ENCODE measurements around the gene NDE1. TPM values are rescaled to one million over a fixed set of nuclear protein-coding genes. Genes with fewer than 3 reads are reported as not detected.

NDE1 gene
- total RNA-seq, 2 donors from 2014 or later: 34.3 to 39.3 TPM

DNA sequence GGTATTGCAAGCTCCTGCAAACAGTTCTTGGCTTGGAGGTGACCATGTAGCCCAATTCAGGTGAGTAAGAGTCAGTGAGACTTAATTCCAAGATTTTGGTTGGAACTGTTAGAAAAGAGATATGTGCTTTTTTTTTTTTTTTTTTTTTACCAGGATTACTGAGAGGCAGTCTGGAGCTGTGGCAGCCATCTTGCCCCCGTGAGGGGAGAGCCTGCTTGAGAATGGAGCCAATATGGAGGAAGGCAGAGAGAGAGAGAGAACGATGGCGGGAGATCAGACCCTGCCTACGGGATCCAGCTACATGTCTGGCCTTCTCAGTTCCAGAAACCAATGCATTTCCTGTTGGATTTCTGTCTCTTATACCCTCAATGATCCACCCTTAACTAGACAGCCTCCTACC, 109.0 kb downstream of the NDE1 start:
- no peak for DNase-seq (ENCODE audit: low spot score)
- no peak overlapping the region for H3K4me3 ChIP-seq
- H3K27me3 ChIP-seq (replicated peaks; ENCODE audit: insufficient read depth): no peaks in the 10 kb centered on the region
- WGBS: 91% methylated on average over 4 of the region's 4 CpGs
- intact Hi-C loops (cut with DNase I): no loop called here
- TF ChIP-seq POLR2AphosphoS5 (IDR thresholded peaks at IDR 0.05) (no peak), POLR2A (IDR thresholded peaks at IDR 0.05) (no peak)
- TF ChIP-seq, protein P1, sequence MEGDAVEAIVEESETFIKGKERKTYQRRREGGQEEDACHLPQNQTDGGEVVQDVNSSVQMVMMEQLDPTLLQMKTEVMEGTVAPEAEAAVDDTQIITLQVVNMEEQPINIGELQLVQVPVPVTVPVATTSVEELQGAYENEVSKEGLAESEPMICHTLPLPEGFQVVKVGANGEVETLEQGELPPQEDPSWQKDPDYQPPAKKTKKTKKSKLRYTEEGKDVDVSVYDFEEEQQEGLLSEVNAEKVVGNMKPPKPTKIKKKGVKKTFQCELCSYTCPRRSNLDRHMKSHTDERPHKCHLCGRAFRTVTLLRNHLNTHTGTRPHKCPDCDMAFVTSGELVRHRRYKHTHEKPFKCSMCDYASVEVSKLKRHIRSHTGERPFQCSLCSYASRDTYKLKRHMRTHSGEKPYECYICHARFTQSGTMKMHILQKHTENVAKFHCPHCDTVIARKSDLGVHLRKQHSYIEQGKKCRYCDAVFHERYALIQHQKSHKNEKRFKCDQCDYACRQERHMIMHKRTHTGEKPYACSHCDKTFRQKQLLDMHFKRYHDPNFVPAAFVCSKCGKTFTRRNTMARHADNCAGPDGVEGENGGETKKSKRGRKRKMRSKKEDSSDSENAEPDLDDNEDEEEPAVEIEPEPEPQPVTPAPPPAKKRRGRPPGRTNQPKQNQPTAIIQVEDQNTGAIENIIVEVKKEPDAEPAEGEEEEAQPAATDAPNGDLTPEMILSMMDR (IDR thresholded peaks at IDR 0.05): no peak
- no peaks in the 10 kb centered on the region for H3K9me3 ChIP-seq
- H3K36me3 ChIP-seq: no peaks in the 10 kb centered on the region
- no peaks in the 10 kb centered on the region for H3K4me1 ChIP-seq (replicated peaks)
- H3K27ac ChIP-seq: no peak overlapping the region

DNA sequence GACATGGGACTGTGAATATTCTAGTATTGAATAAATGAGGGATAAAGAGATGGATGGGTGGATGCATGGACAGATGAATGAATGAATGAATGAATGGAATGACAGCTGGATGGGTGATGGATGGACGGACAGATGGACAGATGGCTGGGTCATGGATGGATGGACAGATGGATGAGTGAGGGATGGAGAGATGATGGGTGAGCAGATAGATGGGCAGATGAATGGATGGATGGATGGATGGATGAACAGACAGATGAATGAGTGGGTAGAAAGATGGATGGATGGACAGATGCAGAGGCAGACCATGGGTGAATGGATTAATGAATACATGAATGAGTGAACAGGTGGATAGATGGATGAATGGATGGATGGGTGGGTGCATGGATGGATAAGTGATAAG, 110.1 kb downstream of the NDE1 start:
- intact Hi-C loops (cut with DNase I): no loop called here
- Histone ChIP-seq H3K4me3 (no peak overlapping the region), H3K27me3 (replicated peaks; ENCODE audit: insufficient read depth) (no peaks in the 10 kb centered on the region), H3K4me1 (replicated peaks) (no peaks in the 10 kb centered on the region), H3K36me3 (no peaks in the 10 kb centered on the region), H3K9me3 (no peaks in the 10 kb centered on the region), H3K27ac (no peak overlapping the region)
- DNase-seq (ENCODE audit: low spot score): no peak
- 94% methylated on average over 1 of the region's 1 CpG for WGBS
- TF ChIP-seq POLR2A (IDR thresholded peaks at IDR 0.05) (no peak), POLR2AphosphoS5 (IDR thresholded peaks at IDR 0.05) (no peak)
- TF ChIP-seq, protein P1 (IDR thresholded peaks at IDR 0.05): no peak

DNA sequence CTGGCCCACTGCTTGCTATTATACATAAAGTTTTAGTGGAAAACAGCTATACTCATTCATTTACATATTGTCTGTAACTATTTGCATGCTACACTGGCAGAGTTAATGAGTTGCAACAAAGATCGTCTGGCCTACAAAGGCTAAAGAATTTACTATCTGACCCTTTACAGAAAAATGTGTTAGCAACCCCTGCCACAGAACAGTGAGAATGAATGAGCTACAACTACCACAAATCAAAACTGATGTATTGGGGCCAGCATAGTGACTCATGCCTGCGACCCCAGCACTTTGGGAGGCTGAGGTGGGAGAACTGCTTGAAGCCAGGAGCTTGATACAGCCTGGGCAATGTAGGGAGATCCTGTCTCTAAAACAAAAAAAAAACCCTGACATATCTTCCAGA, 114.1 kb downstream of the NDE1 start:
- Histone ChIP-seq H3K36me3 (no peaks in the 10 kb centered on the region), H3K27ac (no peak overlapping the region), H3K4me1 (replicated peaks) (no peaks in the 10 kb centered on the region), H3K9me3 (no peaks in the 10 kb centered on the region), H3K27me3 (replicated peaks; ENCODE audit: insufficient read depth) (no peaks in the 10 kb centered on the region), H3K4me3 (no peak overlapping the region)
- DNase-seq (ENCODE audit: low spot score): no peak
- TF ChIP-seq POLR2A (IDR thresholded peaks at IDR 0.05) (no peak), POLR2AphosphoS5 (IDR thresholded peaks at IDR 0.05) (no peak)
- TF ChIP-seq, protein P1 (IDR thresholded peaks at IDR 0.05): no peak
- WGBS: 39% methylated on average over 2 of the region's 2 CpGs
- intact Hi-C loops (cut with DNase I): no loop called here

DNA sequence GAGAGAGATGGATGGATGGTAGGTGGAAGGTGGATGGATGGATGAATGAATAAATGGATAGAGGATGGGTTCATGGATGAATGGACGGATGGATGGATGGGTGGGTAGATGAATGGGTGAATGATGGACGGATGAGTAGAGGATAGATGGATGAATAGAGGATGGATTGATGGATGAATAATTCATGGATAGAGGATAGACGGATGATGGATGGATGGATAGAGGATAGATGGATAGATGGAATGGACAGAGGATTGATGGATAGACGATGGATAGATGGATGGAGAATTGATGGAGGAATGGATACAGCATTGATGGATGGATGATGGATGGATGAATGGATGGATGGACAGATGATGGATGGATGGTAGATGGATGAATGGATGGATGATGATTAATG, 115.1 kb downstream of the NDE1 start:
- Histone ChIP-seq H3K27ac (no peak overlapping the region), H3K27me3 (replicated peaks; ENCODE audit: insufficient read depth) (no peaks in the 10 kb centered on the region), H3K4me3 (no peak overlapping the region), H3K4me1 (replicated peaks) (no peaks in the 10 kb centered on the region), H3K9me3 (no peaks in the 10 kb centered on the region), H3K36me3 (no peaks in the 10 kb centered on the region)
- no peak for DNase-seq (ENCODE audit: low spot score)
- intact Hi-C loops (cut with DNase I): no loop called here
- 87% methylated on average over 4 of the region's 4 CpGs for WGBS
- TF ChIP-seq POLR2A (IDR thresholded peaks at IDR 0.05): no peak
- no peak for TF ChIP-seq POLR2AphosphoS5 (IDR thresholded peaks at IDR 0.05)
- TF ChIP-seq, protein P1 (IDR thresholded peaks at IDR 0.05): no peak

DNA sequence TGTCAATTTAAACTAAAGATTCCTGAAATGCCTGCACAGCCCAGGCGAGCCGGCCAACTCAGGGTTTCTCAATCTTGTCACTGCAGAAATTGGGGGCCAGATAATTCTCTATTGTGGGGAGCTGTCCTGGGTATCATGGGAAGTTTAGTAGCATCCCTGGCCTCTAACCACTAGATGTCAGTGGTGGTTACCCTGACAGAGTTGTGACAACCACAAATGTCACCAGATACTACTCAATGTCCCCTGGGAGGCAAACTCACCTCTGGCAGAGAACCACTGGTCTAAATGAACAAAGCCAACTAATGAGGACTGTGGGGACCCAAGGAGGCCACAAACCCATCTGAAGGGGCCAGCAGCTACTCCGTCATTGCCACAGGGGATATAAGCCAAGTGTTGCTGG, 115.8 kb downstream of the NDE1 start:
- H3K36me3 ChIP-seq: no peaks in the 10 kb centered on the region
- no peak overlapping the region for H3K4me3 ChIP-seq
- 17% methylated on average over 3 of the region's 3 CpGs for WGBS
- H3K9me3 ChIP-seq: no peaks in the 10 kb centered on the region
- H3K27me3 ChIP-seq (replicated peaks; ENCODE audit: insufficient read depth): no peaks in the 10 kb centered on the region
- no peaks in the 10 kb centered on the region for H3K4me1 ChIP-seq (replicated peaks)
- H3K27ac ChIP-seq: no peak overlapping the region
- peak; percentile 28 for DNase-seq (ENCODE audit: low spot score)
- TF ChIP-seq, protein P1 (IDR thresholded peaks at IDR 0.05): peak in 3 of 4 experiments; percentile 51 to 69 (median 65)
- TF ChIP-seq POLR2AphosphoS5 (IDR thresholded peaks at IDR 0.05) (peak; percentile 19), POLR2A (IDR thresholded peaks at IDR 0.05) (no peak)
- intact Hi-C loops (cut with DNase I): no loop called here

Measured in prostate gland (tissue), 2 donors.